PC-9 (cell line): Measurements from ENCODE around the gene OR51E2.

Experiments used
- CTCF ChIP-seq: fragments of 200-600 bp; sonication (generic); conservative IDR thresholded peaks from 2 replicates; pipeline ENCODE4 v1.6.1; 2017; ENCODE audit warnings: mixed run types, antibody characterized with exemption, mild to moderate bottlenecking, moderate library complexity
- EZH2 ChIP-seq: fragments of 200-600 bp; sonication (generic); IDR thresholded peaks from 2 replicates; pipeline ENCODE4 v1.8.0; 2017; ENCODE audit warnings: antibody characterized with exemption, low read depth

DNA sequence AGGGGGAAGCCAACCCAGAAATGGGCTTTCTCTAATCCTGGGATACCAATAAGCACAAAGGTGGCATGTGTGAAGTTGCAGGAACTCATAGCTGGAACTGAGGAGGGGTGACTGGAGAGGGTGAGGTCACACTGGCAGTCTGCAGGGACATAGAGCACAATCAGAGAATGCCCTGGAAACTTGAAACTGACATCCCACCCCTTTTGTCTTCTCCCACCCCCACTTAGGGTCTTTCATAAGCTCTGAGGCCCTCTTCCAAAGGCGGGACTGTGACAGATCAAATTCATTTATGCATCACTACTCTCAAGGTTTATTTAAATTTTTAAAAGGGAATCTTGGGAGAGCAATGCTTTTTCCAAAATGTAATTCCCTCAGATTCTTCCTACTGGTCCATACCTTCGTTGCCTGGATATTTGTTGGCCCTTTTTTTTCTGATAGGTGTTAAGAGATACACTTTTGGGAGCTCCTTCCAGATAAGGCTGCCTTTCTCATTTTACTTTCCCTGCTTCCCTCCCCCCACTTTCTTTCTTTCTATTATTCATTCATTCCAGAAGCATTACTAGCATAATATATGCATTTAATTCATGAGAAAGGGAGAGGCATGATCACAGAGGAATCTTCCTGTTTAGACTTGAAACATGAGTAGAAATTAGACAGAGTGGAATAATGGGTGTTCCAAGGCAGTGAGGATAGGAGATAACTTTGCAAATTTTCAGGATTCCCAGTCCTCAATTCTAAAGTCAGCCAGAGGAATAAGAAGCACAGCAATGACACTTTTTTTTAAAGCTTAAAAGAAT lies 14.8 kb downstream of the OR51E2 start:
- TF ChIP-seq EZH2 (no peak), CTCF (no peak)
